Prostate gland (tissue), 2 donors: ENCODE data around the gene FAM184B.

Experiments used
- POLR2A ChIP-seq: fragments of 450-650 bp; IDR thresholded peaks from one replicate; pipeline ENCODE4 v1.6.1; 2016; ENCODE audit warnings: antibody characterized with exemption, mild to moderate bottlenecking
- POLR2AphosphoS5 ChIP-seq: sonication (generic); formaldehyde crosslinking; IDR thresholded peaks from one replicate; pipeline ENCODE4 v1.6.1; 2017; ENCODE audit warnings: antibody characterized with exemption
- TF ChIP-seq, protein P1 (sequence below), 4 experiments: fragments of 200-600 bp in 2 of 4; fragments of 450-650 bp in 2 of 4; sonication (generic) in 2 of 4; IDR thresholded peaks; 1 replicate in 3 of 4; 2 replicates in 1 of 4; pipeline ENCODE4 v1.5.1; 2016 to 2019; ENCODE audit warnings: antibody characterized with exemption in 4 of 4, mild to moderate bottlenecking in 2 of 4, moderate library complexity in 2 of 4

DNA sequence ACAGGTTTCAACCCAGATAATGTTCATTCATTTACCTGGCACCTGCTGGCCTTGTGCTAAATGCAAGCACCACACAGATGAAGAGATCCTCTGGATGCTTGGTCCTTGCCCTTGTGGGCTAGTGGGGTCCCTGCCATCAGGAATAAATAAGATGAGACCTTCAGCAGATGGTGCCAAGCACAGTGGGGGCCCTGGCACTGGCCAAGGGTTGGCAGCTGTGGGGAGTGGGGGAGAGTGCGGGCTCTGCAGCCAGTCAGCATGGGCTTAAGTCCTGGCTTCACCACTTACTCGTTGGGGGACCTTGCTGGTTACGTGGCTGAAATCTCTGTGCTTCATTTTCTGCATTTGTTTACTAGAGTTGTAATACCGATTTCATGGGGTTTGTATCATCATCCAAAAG lies 197.5 kb downstream of the FAM184B start:
- TF ChIP-seq, protein P1, sequence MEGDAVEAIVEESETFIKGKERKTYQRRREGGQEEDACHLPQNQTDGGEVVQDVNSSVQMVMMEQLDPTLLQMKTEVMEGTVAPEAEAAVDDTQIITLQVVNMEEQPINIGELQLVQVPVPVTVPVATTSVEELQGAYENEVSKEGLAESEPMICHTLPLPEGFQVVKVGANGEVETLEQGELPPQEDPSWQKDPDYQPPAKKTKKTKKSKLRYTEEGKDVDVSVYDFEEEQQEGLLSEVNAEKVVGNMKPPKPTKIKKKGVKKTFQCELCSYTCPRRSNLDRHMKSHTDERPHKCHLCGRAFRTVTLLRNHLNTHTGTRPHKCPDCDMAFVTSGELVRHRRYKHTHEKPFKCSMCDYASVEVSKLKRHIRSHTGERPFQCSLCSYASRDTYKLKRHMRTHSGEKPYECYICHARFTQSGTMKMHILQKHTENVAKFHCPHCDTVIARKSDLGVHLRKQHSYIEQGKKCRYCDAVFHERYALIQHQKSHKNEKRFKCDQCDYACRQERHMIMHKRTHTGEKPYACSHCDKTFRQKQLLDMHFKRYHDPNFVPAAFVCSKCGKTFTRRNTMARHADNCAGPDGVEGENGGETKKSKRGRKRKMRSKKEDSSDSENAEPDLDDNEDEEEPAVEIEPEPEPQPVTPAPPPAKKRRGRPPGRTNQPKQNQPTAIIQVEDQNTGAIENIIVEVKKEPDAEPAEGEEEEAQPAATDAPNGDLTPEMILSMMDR (IDR thresholded peaks at IDR 0.05): no peak
- TF ChIP-seq POLR2A: no peak
- no peak for TF ChIP-seq POLR2AphosphoS5
